Kidney (tissue), 14 donors: ENCODE measurements around the gene GAB2. TPM values are rescaled to one million over a fixed set of nuclear protein-coding genes. Genes with fewer than 3 reads are reported as not detected.

Experiments
- DNase-seq, 5 donors: peaks; one replicate each; pipeline ENCODE4 v3.0.0-alpha.2; 2013 to 2020
- FAIRE-seq: peaks from 2 replicates; lab custom pipeline; 2012; peaks lifted over from hg19 to GRCh38; lab: Jason Lieb, UNC
- H3K27ac ChIP-seq, 2 donors: one replicate each; pipeline ENCODE4 v1.7.0; 2013; ENCODE audit warnings: low read depth in 2 of 2, low read length in 2 of 2, inconsistent platforms in 1 of 2
- H3K27me3 ChIP-seq: one replicate; pipeline ENCODE4 v1.7.1; 2013; ENCODE audit warnings: low read length, inconsistent platforms; ENCODE audit not compliant: control insufficient read depth, insufficient read depth
- H3K36me3 ChIP-seq, 3 donors: one replicate each; pipeline versions ENCODE4 v1.7.0 to v1.7.1; 2013; ENCODE audit warnings: low read length in 3 of 3, control low read depth in 1 of 3, inconsistent platforms in 1 of 3; ENCODE audit not compliant: insufficient read depth in 3 of 3, control insufficient read depth in 2 of 3
- H3K4me1 ChIP-seq, 3 donors: one replicate each; pipeline versions ENCODE4 v1.7.0 to v1.7.1; 2013; ENCODE audit warnings: low read length in 3 of 3, inconsistent platforms in 1 of 3, low read depth in 1 of 3; ENCODE audit not compliant: control insufficient read depth in 2 of 3, insufficient read depth in 2 of 3
- H3K4me3 ChIP-seq, 3 donors: one replicate each; pipeline versions ENCODE4 v1.7.0 to v1.8.1; 2013; ENCODE audit warnings: low read length in 3 of 3, control low read depth in 1 of 3, inconsistent platforms in 1 of 3
- H3K9ac ChIP-seq, 3 donors: one replicate each; pipeline versions ENCODE4 v1.7.0 to v1.7.1; 2013; ENCODE audit warnings: low read length in 3 of 3, control low read depth in 1 of 3, inconsistent platforms in 1 of 3
- H3K9me3 ChIP-seq, 3 donors: one replicate each; pipeline versions ENCODE4 v1.7.0 to v1.7.1; 2013; ENCODE audit warnings: low read length in 3 of 3, control low read depth in 1 of 3, inconsistent platforms in 1 of 3; ENCODE audit not compliant: control insufficient read depth in 2 of 3, insufficient read depth in 1 of 3
- CTCF ChIP-seq: IDR thresholded peaks from 3 replicates; pipeline ENCODE4 v1.5.1; 2012; ENCODE audit warnings: mild to moderate bottlenecking, moderate library complexity, borderline replicate concordance; ENCODE audit not compliant: insufficient read depth; ENCODE audit errors: extremely low read depth
- intact Hi-C: fragments of 100-400 bp; cut with DNase I; formaldehyde crosslinking; loops from one replicate; pipeline ENCODE4 v1.11.1; 2022
- polyA plus RNA-seq: library from polyadenylated mRNA; stranded (reverse); fragments of 350-450 nt; fragmentation: Illumina TruSeq; extraction: RNeasy Lipid Tissue Mini Kit (QIAGEN cat#74804); gene quantifications from one replicate; pipeline ENCODE4 v1.2.3, GENCODE V29; 2014; ENCODE audit warnings: low read depth, low replicate concordance; ENCODE audit not compliant: insufficient read depth
- total RNA-seq: library from RNA; stranded (reverse); fragmentation: NEBNext Ultra II Directional; extraction: Animal tissue kit (Norgen Biotek cat#: 25700); gene quantifications from one replicate; pipeline ENCODE4 v1.2.1, GENCODE V29; 2021
- donor health status: control.
- donor health status: control.
- donor health status: control.
- donor health status: control.
- donor health status: control.
- donor health status: DM: yes; HTN: yes; CAD: no.
- donor health status: Normal renal cell carcinoma (clear cell type).

GAB2 gene
- total and polyA plus RNA-seq, 2 donors from 2014 or later: 3.3 to 23.6 TPM

- intact Hi-C loops: no loop called here
- TF ChIP-seq CTCF: no peak
- no peak for FAIRE-seq
Measured at GRCh38 chr11:78381865-78382264, 35.8 kb downstream of the GAB2 start.

GRCh38 chr11:78380615-78381051, 37.0 kb downstream of the GAB2 start:
- Histone ChIP-seq H3K36me3 (no peaks in the 10 kb centered on the region), H3K9ac (no peak overlapping the region), H3K27ac (no peak overlapping the region), H3K9me3 (peaks cover 0 to 16% (median 0%) of the 10 kb centered on the region in 3 donors), H3K27me3 (no peaks in the 10 kb centered on the region), H3K4me1 (peaks cover 0 to 3% (median 0%) of the 10 kb centered on the region in 3 donors), H3K4me3 (no peak overlapping the region)
- FAIRE-seq (no peak), DNase-seq (no peak)
- intact Hi-C loops: no loop called here
- TF ChIP-seq CTCF: no peak

More at GRCh38 chr11:78381865-78382264, 35.8 kb downstream of the GAB2 start:
- Histone ChIP-seq H3K4me3 (no peak overlapping the region), H3K9me3 (peaks cover 0 to 16% (median 0%) of the 10 kb centered on the region in 3 donors), H3K27me3 (no peaks in the 10 kb centered on the region), H3K4me1 (peaks cover 0 to 3% (median 2%) of the 10 kb centered on the region in 3 donors), H3K27ac (no peak overlapping the region), H3K9ac (no peak overlapping the region), H3K36me3 (no peaks in the 10 kb centered on the region)
- peak in 1 of 5 donors; percentile 32 for DNase-seq

- no peak for DNase-seq
- Histone ChIP-seq H3K9me3 (peaks cover 0 to 3% (median 0%) of the 10 kb centered on the region in 3 donors), H3K4me1 (peaks cover 0 to 3% (median 0%) of the 10 kb centered on the region in 3 donors), H3K9ac (no peak overlapping the region), H3K36me3 (no peaks in the 10 kb centered on the region), H3K27me3 (no peaks in the 10 kb centered on the region), H3K4me3 (no peak overlapping the region), H3K27ac (no peak overlapping the region)
- no peak for TF ChIP-seq CTCF
- intact Hi-C loops: no loop called here
- FAIRE-seq: no peak
Measured at GRCh38 chr11:78379039-78379670, 38.5 kb downstream of the GAB2 start.
